Stimulated activated CD8-positive, alpha-beta memory T cell treated with anti-CD3 and anti-CD28 coated beads, Interleukin-12 subunit alpha, Interleukin-12 subunit beta, amount 100 ng/mL, for 1 hour (primary cell): Measurements from ENCODE around the gene MMRN2.
A peak's percentile ranks its signal among the peaks of the same experiment; 100 is the strongest.
"Not testable (repeated sequence)": the region's sequence is repeated elsewhere in the genome, so short reads cannot be mapped to it uniquely, and the experiment has no call there.

ENCODE experiments used
- DNase-seq: peaks from one replicate; pipeline ENCODE4 v3.0.0-alpha.2; 2020; ENCODE audit warnings: low read depth

The MMRN2 gene, protein sequence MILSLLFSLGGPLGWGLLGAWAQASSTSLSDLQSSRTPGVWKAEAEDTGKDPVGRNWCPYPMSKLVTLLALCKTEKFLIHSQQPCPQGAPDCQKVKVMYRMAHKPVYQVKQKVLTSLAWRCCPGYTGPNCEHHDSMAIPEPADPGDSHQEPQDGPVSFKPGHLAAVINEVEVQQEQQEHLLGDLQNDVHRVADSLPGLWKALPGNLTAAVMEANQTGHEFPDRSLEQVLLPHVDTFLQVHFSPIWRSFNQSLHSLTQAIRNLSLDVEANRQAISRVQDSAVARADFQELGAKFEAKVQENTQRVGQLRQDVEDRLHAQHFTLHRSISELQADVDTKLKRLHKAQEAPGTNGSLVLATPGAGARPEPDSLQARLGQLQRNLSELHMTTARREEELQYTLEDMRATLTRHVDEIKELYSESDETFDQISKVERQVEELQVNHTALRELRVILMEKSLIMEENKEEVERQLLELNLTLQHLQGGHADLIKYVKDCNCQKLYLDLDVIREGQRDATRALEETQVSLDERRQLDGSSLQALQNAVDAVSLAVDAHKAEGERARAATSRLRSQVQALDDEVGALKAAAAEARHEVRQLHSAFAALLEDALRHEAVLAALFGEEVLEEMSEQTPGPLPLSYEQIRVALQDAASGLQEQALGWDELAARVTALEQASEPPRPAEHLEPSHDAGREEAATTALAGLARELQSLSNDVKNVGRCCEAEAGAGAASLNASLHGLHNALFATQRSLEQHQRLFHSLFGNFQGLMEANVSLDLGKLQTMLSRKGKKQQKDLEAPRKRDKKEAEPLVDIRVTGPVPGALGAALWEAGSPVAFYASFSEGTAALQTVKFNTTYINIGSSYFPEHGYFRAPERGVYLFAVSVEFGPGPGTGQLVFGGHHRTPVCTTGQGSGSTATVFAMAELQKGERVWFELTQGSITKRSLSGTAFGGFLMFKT

DNA sequence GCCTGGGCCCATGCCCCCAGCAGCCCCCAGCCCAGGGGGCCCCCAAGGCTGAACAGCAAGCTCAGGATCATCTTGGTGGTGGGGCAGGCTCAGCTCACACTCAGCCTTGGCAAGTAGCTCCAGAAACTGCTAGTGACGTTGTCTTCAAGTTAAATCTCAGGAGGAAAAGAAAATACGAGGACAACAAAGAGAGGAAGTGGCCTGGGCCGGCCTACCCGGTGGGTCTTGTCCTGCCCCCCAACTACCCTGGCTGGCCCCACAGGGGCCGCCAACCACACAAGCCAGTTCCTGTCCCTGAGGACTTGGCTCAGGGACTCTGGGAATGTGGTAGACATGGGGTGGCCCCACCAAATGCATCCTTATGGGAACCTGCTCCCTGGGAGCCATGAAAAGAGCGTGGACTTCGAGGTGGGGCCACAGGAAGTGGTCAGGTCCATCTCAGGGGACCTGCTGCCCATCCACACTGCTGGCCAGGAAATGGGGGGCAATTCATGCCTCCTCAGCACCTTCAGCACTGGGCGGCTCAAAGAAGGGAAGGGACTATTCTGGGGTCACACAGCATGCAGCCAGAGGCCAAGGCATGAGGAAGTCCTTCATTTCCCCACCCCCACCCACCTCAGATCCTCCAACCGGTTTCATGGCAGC lies at the start of gene MMRN2:
MMRN2 (minus strand) TSS at position 145 of the 645 bp plus-strand sequence; CDS start at position 71, 74 bp downstream.
- no peak for DNase-seq

DNA sequence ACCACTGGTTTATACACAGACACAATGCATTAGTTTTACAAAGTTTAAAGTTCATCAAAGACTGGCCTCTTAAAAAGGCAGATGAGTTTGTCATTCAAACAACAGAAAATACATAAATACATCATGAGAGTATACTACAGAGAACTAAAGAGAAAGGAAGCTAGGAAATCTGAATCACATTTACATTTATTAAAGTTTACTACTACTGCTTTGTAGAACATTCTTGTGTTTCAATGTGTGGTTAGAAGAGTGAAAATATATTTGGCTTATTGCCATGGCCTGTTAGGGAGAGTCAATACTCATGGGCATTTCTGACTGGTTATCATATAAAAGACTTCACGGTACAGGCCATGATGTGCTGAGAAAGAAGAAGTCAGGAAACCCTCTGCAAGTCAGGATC lies 49.7 kb upstream of the MMRN2 start:
- not testable (repeated sequence) for DNase-seq

GRCh38 chr10:87000491-87000890 lies 43.1 kb upstream of the MMRN2 start:
- no peak for DNase-seq

DNA sequence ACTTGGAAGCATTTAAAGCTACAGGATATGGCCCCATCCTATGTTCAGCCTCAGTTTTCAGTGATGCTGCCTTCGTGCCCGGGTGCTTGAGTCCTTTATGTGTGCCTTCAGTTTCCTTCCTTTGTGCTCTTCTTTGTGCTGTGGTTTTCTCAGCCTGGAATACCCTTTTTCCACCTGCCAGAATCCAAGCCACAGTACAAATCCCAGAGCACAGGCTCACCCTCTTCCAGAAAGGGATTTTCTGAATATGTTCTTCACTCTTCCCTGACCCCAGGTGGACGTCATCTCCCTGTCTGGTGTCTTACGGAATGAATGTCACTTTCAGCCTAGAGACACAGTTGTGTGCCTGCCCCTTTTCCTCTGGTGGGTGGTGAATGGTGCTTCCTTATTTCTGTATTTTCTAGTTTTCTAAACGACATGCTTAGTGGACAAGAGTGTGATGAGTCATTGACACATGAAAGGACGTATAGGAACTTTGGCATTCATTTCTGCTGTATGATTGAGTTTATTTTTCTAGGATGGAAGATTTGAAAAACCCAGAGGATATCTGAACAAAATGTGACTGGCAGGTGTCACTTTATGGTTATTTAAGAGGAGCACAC lies 42.5 kb upstream of the MMRN2 start:
- not testable (repeated sequence) for DNase-seq

GRCh38 chr10:86992929-86993328 lies 35.5 kb upstream of the MMRN2 start:
- no peak for DNase-seq

DNA sequence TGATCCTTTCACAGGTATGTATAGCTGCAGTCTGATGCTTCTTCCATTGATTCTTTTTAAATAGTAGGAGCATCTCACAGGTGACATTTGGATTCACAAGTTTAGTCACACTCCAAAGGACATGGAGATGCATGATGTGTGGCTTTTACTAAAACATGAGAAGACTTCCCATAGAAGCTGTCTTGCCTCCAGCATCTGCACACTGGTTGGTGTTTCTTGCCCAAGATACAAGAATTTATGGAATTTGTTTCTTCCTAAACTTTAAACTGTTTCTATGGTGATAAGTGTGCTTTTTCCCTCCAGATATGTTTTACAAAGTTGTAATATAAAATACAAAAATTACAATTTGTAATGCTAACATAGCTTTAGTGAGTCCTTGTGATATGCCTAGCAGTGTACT lies 35.0 kb upstream of the MMRN2 start:
- DNase-seq: no peak

- not testable (repeated sequence) for DNase-seq
Observed at GRCh38 chr10:86991362-86991761, 33.9 kb upstream of the MMRN2 start.

DNA sequence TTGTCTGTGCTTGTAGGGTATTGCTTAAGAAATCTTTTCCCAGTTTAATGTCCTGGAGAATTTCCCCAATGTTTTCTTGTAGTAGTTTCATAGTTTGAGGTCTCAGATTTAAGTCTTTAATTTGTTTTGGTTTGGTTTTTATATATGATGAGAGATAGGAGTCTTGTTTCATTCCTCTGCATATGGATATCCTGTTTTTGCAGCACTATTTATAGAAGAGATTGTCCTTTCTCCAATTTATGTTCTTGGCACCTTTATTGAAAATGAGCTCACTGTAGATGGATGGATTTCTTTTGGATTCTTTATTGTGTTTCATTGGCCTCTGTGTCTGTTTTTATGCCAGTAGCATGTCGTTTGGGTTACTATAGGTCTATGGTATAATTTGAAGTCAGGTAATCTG lies 31.1 kb upstream of the MMRN2 start:
- no peak for DNase-seq

DNA sequence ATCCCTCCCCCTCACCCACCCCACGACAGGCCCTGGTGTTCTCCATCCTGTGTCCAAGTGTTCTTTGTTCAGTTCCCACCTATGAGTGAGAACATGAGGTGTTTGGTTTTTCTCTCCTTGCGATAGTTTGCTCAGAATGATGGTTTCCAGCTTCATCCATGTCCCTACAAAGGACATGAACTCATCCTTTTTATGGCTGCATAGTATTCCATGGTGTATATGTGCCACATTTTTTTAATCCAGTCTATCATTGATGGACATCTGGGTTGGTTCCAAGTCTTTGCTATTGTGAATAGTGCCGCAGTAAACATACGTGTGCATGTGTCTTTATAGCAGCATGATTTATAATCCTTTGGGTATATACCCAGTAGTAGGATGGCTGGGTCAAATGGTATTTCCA lies 27.1 kb upstream of the MMRN2 start:
- not testable (repeated sequence) for DNase-seq

- no peak for DNase-seq
Observed at GRCh38 chr10:86981716-86982115, 24.3 kb upstream of the MMRN2 start.

GRCh38 chr10:86981020-86981419 lies 23.6 kb upstream of the MMRN2 start:
- DNase-seq: not testable (repeated sequence)

DNA sequence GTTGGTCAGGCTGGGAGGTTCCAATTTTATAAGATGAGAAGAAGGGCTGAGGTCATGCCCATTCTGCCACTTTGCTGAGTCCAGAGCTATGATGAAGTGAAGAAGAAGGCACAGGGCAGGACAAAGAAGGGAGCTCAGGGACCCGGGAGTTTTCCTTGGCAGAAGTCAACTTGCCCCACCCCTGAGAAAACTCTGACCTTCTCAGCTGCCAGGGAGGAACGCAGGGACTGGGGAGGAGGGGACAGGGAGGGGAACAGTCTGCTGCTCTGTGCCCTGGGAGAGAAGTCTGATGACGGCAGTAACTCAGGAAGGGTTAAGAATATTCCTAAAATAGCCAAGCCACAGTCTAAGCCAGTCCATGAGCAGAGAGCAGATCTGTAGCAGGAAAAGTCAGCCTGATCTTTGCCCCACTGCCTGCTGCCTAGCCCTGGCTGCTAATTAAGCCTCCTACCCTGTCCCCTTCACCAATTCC lies 22.6 kb upstream of the MMRN2 start:
- no peak for DNase-seq

DNA sequence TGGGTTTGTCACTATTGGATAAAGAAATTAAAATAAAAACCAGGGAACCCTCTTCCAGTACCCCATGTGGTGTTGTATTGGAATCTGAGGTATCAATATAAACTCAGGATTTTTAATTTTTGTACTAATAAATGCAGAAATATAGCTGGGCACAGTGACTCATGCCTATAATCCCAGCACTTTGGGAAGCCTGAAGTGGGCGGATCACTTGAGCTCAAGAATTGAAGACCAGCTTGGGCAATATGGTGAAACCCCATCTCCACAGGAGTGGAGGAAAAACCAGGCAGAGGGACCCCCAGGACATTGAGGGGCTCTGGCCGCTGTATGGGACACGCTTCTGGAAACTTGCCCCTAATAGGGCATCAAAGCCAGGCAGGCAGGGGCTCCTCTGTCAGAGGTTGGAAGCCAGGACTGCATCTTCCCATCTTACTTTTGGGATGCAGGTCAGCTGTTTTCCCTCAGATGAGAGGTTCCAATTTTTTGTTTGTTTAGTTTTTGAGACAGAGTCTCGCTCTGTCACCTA lies 21.9 kb upstream of the MMRN2 start:
- no peak for DNase-seq

DNA sequence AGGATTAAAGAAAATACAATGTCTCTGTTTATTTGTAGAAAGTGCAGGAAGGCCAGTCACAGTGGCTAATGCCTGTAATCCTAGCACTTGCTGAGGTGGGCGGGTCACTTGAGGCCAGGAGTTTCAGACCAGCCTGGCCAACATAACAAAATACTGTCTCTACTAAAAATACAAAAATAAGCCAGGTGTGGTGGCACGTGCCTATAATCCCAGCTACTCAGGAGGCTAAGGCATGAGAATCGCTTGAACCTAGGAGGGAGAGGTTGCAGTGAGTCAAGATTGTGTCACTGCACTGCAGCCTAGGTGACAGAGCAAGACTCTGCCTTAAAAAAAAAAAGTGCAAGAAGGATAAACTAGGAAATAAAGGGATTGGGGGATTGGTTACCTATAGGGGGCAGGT lies 21.0 kb upstream of the MMRN2 start:
- not testable (repeated sequence) for DNase-seq

DNA sequence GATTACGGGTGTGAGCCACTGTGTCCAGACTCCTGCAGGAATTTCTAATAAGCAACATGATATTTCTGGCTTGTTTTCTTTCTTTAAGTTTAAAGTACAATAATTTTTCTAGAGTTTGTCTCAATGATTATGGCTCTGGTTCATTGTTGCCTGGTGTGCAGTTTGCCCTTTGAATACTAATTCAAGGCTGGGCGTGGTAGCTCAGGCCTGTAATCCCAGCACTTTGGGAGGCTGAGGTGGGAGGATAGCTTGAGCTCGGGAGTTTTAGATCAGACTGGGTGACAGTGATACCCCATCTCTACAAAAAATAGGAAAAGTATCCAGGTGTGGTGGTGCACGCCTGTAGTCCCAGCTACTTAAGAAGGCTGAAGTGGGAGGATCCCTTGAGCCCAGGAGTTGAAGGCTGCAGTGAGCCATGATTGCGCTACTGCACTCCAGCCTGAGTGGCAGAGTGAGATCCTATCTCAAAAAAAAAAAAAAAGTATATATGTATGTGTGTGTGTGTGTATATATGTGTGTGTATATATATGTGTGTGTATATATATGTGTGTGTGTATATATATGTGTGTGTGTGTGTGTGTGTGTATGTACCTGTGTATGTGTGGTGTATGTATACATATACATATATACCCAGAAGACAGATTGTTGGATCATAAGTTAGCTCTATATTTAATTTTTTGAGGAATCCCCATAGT lies 19.1 kb upstream of the MMRN2 start:
- no peak for DNase-seq

DNA sequence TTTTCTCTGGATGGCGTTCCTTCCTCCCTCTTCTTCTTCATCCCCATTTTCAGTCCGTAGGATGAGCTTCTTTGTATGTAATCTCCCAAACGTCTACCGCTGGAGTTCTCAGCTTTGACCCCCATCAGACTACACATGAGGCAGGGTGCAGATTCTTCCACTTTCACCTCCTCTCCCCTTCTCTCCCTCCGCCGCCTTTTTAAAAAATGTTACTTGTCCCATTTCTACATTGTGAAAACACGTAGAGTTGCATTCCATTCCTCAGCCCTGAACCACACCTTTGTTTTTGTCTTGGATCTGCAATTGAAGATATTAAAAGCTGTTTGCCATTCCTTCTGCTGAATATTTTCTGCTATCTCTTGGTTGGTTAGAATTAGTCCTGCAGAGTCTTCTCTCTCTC lies 17.1 kb upstream of the MMRN2 start:
- no peak for DNase-seq

GRCh38 chr10:86972613-86973380 lies 15.4 kb upstream of the MMRN2 start:
- no peak for DNase-seq

GRCh38 chr10:86971232-86971991 lies 14.0 kb upstream of the MMRN2 start:
- DNase-seq: peak; percentile 85

DNA sequence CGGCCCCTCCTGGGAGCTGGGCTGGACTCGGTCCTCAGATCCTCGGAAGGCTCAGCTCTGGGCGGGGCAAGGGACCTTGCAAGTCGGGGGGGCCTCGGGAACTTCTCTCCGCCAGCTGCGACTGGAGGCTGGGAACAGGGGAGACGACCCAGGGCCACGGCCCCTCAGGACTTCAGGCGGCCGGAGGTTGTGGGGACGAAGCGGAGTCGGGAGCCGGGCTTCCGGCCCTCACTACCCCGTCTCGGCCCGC lies 13.5 kb upstream of the MMRN2 start:
- no peak for DNase-seq
